HepG2 (cell line): Measurements from ENCODE around the gene LYZL1.

Source experiments
- MAZ ChIP-seq, 2 experiments: sonication (generic) in 1 of 2; formaldehyde crosslinking in 1 of 2; IDR thresholded peaks; 2 replicates each; pipeline versions ENCODE4 v1.5.0 to v1.6.1; 2012 to 2020; ENCODE audit warnings: low read depth in 2 of 2, mild to moderate bottlenecking in 2 of 2, borderline replicate concordance in 1 of 2, improper control_type of control experiment in 1 of 2, low read length in 1 of 2, missing genetic modification reagents in 1 of 2, moderate library complexity in 1 of 2
- MED8 ChIP-seq: sonication (generic); formaldehyde crosslinking; IDR thresholded peaks from 2 replicates; pipeline ENCODE4 v1.8.1; 2023; ENCODE audit warnings: mild to moderate bottlenecking, missing genetic modification reagents; ENCODE audit not compliant: insufficient replicate concordance
- MXI1 ChIP-seq: IDR thresholded peaks from 3 replicates; pipeline ENCODE4 v1.6.1; 2012; ENCODE audit warnings: low read depth, low read length, inconsistent platforms, borderline replicate concordance
- NFYB ChIP-seq: sonication (generic); formaldehyde crosslinking; IDR thresholded peaks from 2 replicates; pipeline ENCODE4 v1.4.0; 2020; ENCODE audit warnings: missing genetic modification reagents
- ZFYVE20 ChIP-seq: sonication (generic); formaldehyde crosslinking; IDR thresholded peaks from 2 replicates; pipeline ENCODE4 v1.8.0; 2023; ENCODE audit warnings: low read depth, mild to moderate bottlenecking, moderate library complexity, missing genetic modification reagents, borderline replicate concordance
- ZNF766 ChIP-seq: sonication (generic); formaldehyde crosslinking; IDR thresholded peaks from 2 replicates; pipeline ENCODE4 v1.5.0; 2020; ENCODE audit warnings: missing genetic modification reagents, borderline replicate concordance
- TF ChIP-seq, protein P1 (sequence below): sonication (generic); formaldehyde crosslinking; IDR thresholded peaks from 2 replicates; pipeline ENCODE4 v1.5.0; 2020; ENCODE audit warnings: mild to moderate bottlenecking, missing genetic modification reagents, moderate library complexity
- TF ChIP-seq, protein P2 (sequence below): sonication (generic); formaldehyde crosslinking; IDR thresholded peaks from 2 replicates; pipeline ENCODE4 v1.4.0; 2020; ENCODE audit warnings: missing genetic modification reagents
- TF ChIP-seq, protein P3 (sequence below): sonication (generic); formaldehyde crosslinking; IDR thresholded peaks from one replicate; pipeline ENCODE4 v1.5.1; 2020; ENCODE audit warnings: mild to moderate bottlenecking, missing genetic modification reagents; ENCODE audit errors: not compliant biosample characterization

DNA sequence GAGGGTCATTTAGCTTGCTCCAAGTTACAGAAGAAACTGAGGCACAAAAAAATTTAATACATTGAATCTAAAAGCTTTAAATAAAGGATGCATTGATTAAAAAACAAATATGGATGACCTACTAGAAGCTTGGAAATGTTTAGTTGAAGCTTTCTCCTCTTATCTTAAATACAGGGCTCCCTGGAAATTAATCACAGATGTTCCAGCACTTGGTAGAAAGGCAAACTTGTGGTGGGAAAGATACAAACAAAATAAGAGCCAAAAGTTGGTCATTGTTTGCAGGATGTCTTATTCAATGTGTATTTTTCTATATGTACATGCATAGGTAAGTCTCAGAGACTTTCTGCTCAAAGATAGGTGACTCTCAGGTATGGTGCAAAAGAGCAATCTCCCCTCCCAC lies 40.7 kb upstream of the LYZL1 start:
- TF ChIP-seq MED8 (CRISPR knock-in tag): no peak
- no peak for TF ChIP-seq ZFYVE20
- no peak for TF ChIP-seq ZNF766 (CRISPR knock-in tag)
- TF ChIP-seq, protein P1, sequence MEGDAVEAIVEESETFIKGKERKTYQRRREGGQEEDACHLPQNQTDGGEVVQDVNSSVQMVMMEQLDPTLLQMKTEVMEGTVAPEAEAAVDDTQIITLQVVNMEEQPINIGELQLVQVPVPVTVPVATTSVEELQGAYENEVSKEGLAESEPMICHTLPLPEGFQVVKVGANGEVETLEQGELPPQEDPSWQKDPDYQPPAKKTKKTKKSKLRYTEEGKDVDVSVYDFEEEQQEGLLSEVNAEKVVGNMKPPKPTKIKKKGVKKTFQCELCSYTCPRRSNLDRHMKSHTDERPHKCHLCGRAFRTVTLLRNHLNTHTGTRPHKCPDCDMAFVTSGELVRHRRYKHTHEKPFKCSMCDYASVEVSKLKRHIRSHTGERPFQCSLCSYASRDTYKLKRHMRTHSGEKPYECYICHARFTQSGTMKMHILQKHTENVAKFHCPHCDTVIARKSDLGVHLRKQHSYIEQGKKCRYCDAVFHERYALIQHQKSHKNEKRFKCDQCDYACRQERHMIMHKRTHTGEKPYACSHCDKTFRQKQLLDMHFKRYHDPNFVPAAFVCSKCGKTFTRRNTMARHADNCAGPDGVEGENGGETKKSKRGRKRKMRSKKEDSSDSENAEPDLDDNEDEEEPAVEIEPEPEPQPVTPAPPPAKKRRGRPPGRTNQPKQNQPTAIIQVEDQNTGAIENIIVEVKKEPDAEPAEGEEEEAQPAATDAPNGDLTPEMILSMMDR (CRISPR knock-in tag): no peak
- TF ChIP-seq MAZ (IDR thresholded peaks at IDR 0.05; ENCODE audit: borderline replicate concordance, low read depth, low read length): no peak
- no peak for TF ChIP-seq MAZ (CRISPR knock-in tag; IDR thresholded peaks at IDR 0.05; ENCODE audit: low read depth)
- no peak for TF ChIP-seq MXI1
- no peak for TF ChIP-seq NFYB (CRISPR knock-in tag)
- TF ChIP-seq, protein P2, sequence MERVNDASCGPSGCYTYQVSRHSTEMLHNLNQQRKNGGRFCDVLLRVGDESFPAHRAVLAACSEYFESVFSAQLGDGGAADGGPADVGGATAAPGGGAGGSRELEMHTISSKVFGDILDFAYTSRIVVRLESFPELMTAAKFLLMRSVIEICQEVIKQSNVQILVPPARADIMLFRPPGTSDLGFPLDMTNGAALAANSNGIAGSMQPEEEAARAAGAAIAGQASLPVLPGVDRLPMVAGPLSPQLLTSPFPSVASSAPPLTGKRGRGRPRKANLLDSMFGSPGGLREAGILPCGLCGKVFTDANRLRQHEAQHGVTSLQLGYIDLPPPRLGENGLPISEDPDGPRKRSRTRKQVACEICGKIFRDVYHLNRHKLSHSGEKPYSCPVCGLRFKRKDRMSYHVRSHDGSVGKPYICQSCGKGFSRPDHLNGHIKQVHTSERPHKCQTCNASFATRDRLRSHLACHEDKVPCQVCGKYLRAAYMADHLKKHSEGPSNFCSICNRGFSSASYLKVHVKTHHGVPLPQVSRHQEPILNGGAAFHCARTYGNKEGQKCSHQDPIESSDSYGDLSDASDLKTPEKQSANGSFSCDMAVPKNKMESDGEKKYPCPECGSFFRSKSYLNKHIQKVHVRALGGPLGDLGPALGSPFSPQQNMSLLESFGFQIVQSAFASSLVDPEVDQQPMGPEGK (CRISPR knock-in tag): no peak
- TF ChIP-seq, protein P3, sequence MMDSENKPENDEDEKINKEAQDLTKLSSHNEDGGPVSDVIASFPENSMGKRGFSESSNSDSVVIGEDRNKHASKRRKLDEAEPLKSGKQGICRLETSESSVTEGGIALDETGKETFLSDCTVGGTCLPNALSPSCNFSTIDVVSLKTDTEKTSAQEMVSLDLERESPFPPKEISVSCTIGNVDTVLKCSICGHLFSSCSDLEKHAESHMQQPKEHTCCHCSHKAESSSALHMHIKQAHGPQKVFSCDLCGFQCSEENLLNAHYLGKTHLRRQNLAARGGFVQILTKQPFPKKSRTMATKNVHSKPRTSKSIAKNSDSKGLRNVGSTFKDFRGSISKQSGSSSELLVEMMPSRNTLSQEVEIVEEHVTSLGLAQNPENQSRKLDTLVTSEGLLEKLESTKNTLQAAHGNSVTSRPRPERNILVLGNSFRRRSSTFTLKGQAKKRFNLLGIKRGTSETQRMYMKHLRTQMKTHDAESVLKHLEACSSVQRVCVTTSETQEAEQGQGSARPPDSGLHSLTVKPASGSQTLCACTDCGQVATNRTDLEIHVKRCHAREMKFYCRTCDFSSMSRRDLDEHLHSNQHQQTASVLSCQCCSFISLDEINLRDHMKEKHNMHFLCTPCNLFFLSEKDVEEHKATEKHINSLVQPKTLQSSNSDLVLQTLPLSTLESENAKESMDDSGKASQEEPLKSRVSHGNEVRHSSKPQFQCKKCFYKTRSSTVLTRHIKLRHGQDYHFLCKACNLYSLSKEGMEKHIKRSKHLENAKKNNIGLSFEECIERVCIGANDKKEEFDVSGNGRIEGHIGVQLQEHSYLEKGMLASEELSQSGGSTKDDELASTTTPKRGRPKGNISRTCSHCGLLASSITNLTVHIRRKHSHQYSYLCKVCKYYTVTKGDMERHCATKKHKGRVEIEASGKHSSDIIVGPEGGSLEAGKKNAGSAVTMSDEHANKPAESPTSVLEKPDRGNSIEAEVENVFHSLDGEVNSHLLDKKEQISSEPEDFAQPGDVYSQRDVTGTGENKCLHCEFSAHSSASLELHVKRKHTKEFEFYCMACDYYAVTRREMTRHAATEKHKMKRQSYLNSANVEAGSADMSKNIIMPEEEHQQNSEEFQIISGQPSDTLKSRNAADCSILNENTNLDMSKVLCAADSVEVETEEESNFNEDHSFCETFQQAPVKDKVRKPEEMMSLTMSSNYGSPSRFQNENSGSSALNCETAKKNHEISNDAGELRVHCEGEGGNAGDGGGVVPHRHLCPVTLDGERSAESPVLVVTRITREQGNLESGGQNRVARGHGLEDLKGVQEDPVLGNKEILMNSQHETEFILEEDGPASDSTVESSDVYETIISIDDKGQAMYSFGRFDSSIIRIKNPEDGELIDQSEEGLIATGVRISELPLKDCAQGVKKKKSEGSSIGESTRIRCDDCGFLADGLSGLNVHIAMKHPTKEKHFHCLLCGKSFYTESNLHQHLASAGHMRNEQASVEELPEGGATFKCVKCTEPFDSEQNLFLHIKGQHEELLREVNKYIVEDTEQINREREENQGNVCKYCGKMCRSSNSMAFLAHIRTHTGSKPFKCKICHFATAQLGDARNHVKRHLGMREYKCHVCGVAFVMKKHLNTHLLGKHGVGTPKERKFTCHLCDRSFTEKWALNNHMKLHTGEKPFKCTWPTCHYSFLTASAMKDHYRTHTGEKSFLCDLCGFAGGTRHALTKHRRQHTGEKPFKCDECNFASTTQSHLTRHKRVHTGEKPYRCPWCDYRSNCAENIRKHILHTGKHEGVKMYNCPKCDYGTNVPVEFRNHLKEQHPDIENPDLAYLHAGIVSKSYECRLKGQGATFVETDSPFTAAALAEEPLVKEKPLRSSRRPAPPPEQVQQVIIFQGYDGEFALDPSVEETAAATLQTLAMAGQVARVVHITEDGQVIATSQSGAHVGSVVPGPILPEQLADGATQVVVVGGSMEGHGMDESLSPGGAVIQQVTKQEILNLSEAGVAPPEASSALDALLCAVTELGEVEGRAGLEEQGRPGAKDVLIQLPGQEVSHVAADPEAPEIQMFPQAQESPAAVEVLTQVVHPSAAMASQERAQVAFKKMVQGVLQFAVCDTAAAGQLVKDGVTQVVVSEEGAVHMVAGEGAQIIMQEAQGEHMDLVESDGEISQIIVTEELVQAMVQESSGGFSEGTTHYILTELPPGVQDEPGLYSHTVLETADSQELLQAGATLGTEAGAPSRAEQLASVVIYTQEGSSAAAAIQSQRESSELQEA (CRISPR knock-in tag): no peak
